WERI-Rb-1 (cell line): ENCODE measurements around the gene ESRRA.

Experiments
- DNase-seq: peaks from one replicate; pipeline ENCODE4 v3.0.0-alpha.2; 2020
- H3K27ac ChIP-seq: fragments of 250-450 bp; sonication (Bioruptor Pico); 2 replicates; pipeline ENCODE4 v1.5.1; 2020; ENCODE audit warnings: mild to moderate bottlenecking, moderate library complexity
- H3K27me3 ChIP-seq: fragments of 250-450 bp; sonication (Bioruptor Pico); 2 replicates; pipeline ENCODE4 v1.5.1; 2021; ENCODE audit warnings: mild to moderate bottlenecking, low read depth, moderate library complexity; ENCODE audit not compliant: insufficient read depth, severe bottlenecking
- H3K36me3 ChIP-seq: fragments of 250-450 bp; sonication (Bioruptor Pico); 2 replicates; pipeline ENCODE4 v1.5.1; 2020; ENCODE audit warnings: mild to moderate bottlenecking, moderate library complexity
- H3K4me3 ChIP-seq: 2 replicates; pipeline ENCODE4 v1.5.1; 2011; ENCODE audit warnings: low read depth, mild to moderate bottlenecking, control low read depth, low read length
- H3K9me3 ChIP-seq: fragments of 250-450 bp; sonication (Bioruptor Pico); 2 replicates; pipeline ENCODE4 v1.5.1; 2021; ENCODE audit warnings: mild to moderate bottlenecking, moderate library complexity; ENCODE audit not compliant: severe bottlenecking
- CTCF ChIP-seq: IDR thresholded peaks from 2 replicates; pipeline ENCODE4 v1.5.1; 2011; ENCODE audit warnings: low read depth, mild to moderate bottlenecking, control low read depth, inconsistent platforms, low read length

The ESRRA gene

GRCh38 chr11:64299847-64300648 lies 5.3 kb upstream of the ESRRA start, which contains the start of gene CATSPERZ:
TSS of gene CATSPERZ (plus strand) at chr11:64300358. CDS start at chr11:64300411, 53 bp downstream.
- Histone ChIP-seq H3K9me3 (no peaks in the 10 kb centered on the region), H3K27me3 (no peaks in the 10 kb centered on the region), H3K36me3 (no peaks in the 10 kb centered on the region), H3K4me3 (peak within 1 kb of the TSS; percentile 37), H3K27ac (no peak within 1 kb of the TSS)
- DNase-seq = no peak
- TF ChIP-seq CTCF = no peak

- Histone ChIP-seq H3K27me3 (no peaks in the 10 kb centered on the region), H3K36me3 (peaks cover 4% of the 10 kb centered on the region), H3K27ac (no peak overlapping the region), H3K4me3 (no peak overlapping the region), H3K9me3 (no peaks in the 10 kb centered on the region)
- no peak for TF ChIP-seq CTCF
- DNase-seq = no peak
Observed at GRCh38 chr11:64303109-64304031, 2.0 kb upstream of the ESRRA start.

- Histone ChIP-seq H3K36me3 (peaks cover 4% of the 10 kb centered on the region), H3K9me3 (no peaks in the 10 kb centered on the region), H3K27ac (no peak overlapping the region), H3K27me3 (no peaks in the 10 kb centered on the region), H3K4me3 (no peak overlapping the region)
- TF ChIP-seq CTCF = no peak
- DNase-seq = no peak
Observed at GRCh38 chr11:64304032-64304315, 1.4 kb upstream of the ESRRA start.

GRCh38 chr11:64304316-64305072 lies 830 bp upstream of the ESRRA start:
- Histone ChIP-seq H3K9me3 (no peaks in the 10 kb centered on the region), H3K4me3 (peak overlapping the region; percentile 88), H3K36me3 (peaks cover 4% of the 10 kb centered on the region), H3K27me3 (no peaks in the 10 kb centered on the region), H3K27ac (peak overlapping the region; percentile 39)
- DNase-seq = peak; percentile 95
- peak; percentile 89 for TF ChIP-seq CTCF

GRCh38 chr11:64305691-64306562 lies 603 bp downstream of the ESRRA start:
- Histone ChIP-seq H3K27ac (peak overlapping the region; percentile 79), H3K36me3 (peaks cover 4% of the 10 kb centered on the region), H3K9me3 (no peaks in the 10 kb centered on the region), H3K27me3 (no peaks in the 10 kb centered on the region), H3K4me3 (peak overlapping the region; percentile 60)
- TF ChIP-seq CTCF = peak; percentile 55
- peak; percentile 83 for DNase-seq
